Fibroblast of lung (primary cell): ENCODE measurements around the gene DDX28.

Experiments used
- CTCF ChIP-seq, 2 donors: IDR thresholded peaks in 1 of 2; conservative IDR thresholded peaks in 1 of 2; 1 replicate in 1 of 2; 2 replicates in 1 of 2; pipeline ENCODE4 v1.5.1; 2011 to 2012; ENCODE audit warnings: low read length in 2 of 2, control low read depth in 1 of 2, inconsistent platforms in 1 of 2, low read depth in 1 of 2, mild to moderate bottlenecking in 1 of 2
- EZH2 ChIP-seq: IDR thresholded peaks from 2 replicates; pipeline ENCODE4 v1.5.1; 2012; ENCODE audit warnings: low read length, control low read depth, mild to moderate bottlenecking; ENCODE audit errors: missing control alignments

GRCh38 chr16:67993207-67994039 lies 29.6 kb downstream of the DDX28 start:
- TF ChIP-seq CTCF (conservative IDR thresholded peaks at IDR 0.05 in 1 of 2, IDR thresholded peaks at IDR 0.05 in 1 of 2; ENCODE audit: low read depth in 1 of 2, low read length in 2 of 2) = peak; percentile 70 to 73
- no peak for TF ChIP-seq EZH2
